H9 (cell line): ENCODE measurements around the gene ZBTB6. TPM values are rescaled to one million over a fixed set of nuclear protein-coding genes. Genes with fewer than 3 reads are reported as not detected.
A peak's percentile ranks its signal among the peaks of the same experiment; 100 is the strongest.

Source experiments
- DNase-seq: peaks from one replicate; pipeline ENCODE4 v3.0.0-alpha.2; 2017
- H2AFZ ChIP-seq: one replicate; pipeline ENCODE4 v1.6.1; 2013; ENCODE audit warnings: mild to moderate bottlenecking, low read length, control low read depth, moderate library complexity
- H2AK5ac ChIP-seq: 2 replicates; pipeline ENCODE4 v1.6.1; 2013; ENCODE audit warnings: low read length, control low read depth, mixed read lengths; ENCODE audit not compliant: insufficient read length
- H2BK120ac ChIP-seq: one replicate; pipeline ENCODE4 v1.6.1; 2013; ENCODE audit warnings: low read depth, mild to moderate bottlenecking, low read length, control low read depth, inconsistent platforms; ENCODE audit not compliant: poor library complexity, severe bottlenecking
- H2BK12ac ChIP-seq: 2 replicates; pipeline ENCODE4 v1.6.1; 2013; ENCODE audit warnings: low read length, control low read depth, mixed read lengths, low read depth; ENCODE audit not compliant: insufficient read length
- H2BK15ac ChIP-seq: 2 replicates; pipeline ENCODE4 v1.6.1; 2013; ENCODE audit warnings: low read depth, low read length, control low read depth
- H2BK20ac ChIP-seq: one replicate; pipeline ENCODE4 v1.6.1; 2013; ENCODE audit warnings: low read depth, mild to moderate bottlenecking, low read length, control low read depth, inconsistent platforms; ENCODE audit not compliant: poor library complexity, severe bottlenecking
- H2BK5ac ChIP-seq: 2 replicates; pipeline ENCODE4 v1.6.1; 2013; ENCODE audit warnings: low read length, control low read depth, mixed read lengths; ENCODE audit not compliant: insufficient read length
- H3K14ac ChIP-seq: 2 replicates; pipeline ENCODE4 v1.6.1; 2013; ENCODE audit warnings: low read length, control low read depth; ENCODE audit not compliant: insufficient read depth
- H3K18ac ChIP-seq: 2 replicates; pipeline ENCODE4 v1.6.1; 2013; ENCODE audit warnings: low read depth, mild to moderate bottlenecking, mixed read lengths, low read length, control low read depth; ENCODE audit not compliant: insufficient read length
- H3K23ac ChIP-seq: 2 replicates; pipeline ENCODE4 v1.6.1; 2013; ENCODE audit warnings: low read length, control low read depth, mixed read lengths, low read depth; ENCODE audit not compliant: insufficient read length
- H3K23me2 ChIP-seq: 2 replicates; pipeline ENCODE4 v1.6.1; 2013; ENCODE audit warnings: low read depth, mild to moderate bottlenecking, mixed read lengths, low read length, control low read depth; ENCODE audit not compliant: insufficient read length, poor library complexity, severe bottlenecking
- H3K27ac ChIP-seq: 2 replicates; pipeline ENCODE4 v1.5.1; 2013; ENCODE audit warnings: low read length, control low read depth, mixed read lengths, low read depth; ENCODE audit not compliant: insufficient read length
- H3K27me3 ChIP-seq: 2 replicates; pipeline ENCODE4 v1.6.1; 2013; ENCODE audit warnings: low read length, control low read depth, inconsistent platforms; ENCODE audit not compliant: insufficient read depth
- H3K4ac ChIP-seq: 2 replicates; pipeline ENCODE4 v1.6.1; 2013; ENCODE audit warnings: low read depth, mild to moderate bottlenecking, control low read depth, inconsistent platforms, low read length, moderate library complexity
- H3K4me1 ChIP-seq: 2 replicates; pipeline ENCODE4 v1.6.1; 2013; ENCODE audit warnings: low read length, control low read depth, inconsistent platforms; ENCODE audit not compliant: insufficient read depth
- H3K4me2 ChIP-seq: 2 replicates; pipeline ENCODE4 v1.6.1; 2013; ENCODE audit warnings: low read length, control low read depth, mixed read lengths; ENCODE audit not compliant: insufficient read length, insufficient read depth
- H3K56ac ChIP-seq: 2 replicates; pipeline ENCODE4 v1.6.1; 2013; ENCODE audit warnings: low read depth, mild to moderate bottlenecking, mixed read lengths, low read length, control low read depth; ENCODE audit not compliant: insufficient read length
- H3K79me1 ChIP-seq: 2 replicates; pipeline ENCODE4 v1.6.1; 2013; ENCODE audit warnings: low read depth, mild to moderate bottlenecking, moderate library complexity, low read length, control low read depth, inconsistent platforms; ENCODE audit not compliant: insufficient read depth, poor library complexity, severe bottlenecking
- H3K79me2 ChIP-seq: 2 replicates; pipeline ENCODE4 v1.6.1; 2013; ENCODE audit warnings: low read length, control low read depth, inconsistent platforms; ENCODE audit not compliant: insufficient read depth
- H3K9ac ChIP-seq: 2 replicates; pipeline ENCODE4 v1.6.1; 2013; ENCODE audit warnings: low read length, control low read depth, mixed read lengths; ENCODE audit not compliant: insufficient read length; ENCODE audit errors: extremely low read depth
- H3K9me3 ChIP-seq: one replicate; pipeline ENCODE4 v1.6.1; 2013; ENCODE audit warnings: low read depth, low read length, inconsistent platforms; ENCODE audit not compliant: control insufficient read depth
- H3T11ph ChIP-seq: one replicate; pipeline ENCODE4 v1.6.1; 2013; ENCODE audit warnings: mild to moderate bottlenecking, low read length, control low read depth, inconsistent platforms
- H4K20me1 ChIP-seq: one replicate; pipeline ENCODE4 v1.6.1; 2013; ENCODE audit not compliant: control insufficient read depth, insufficient read length, insufficient read depth
- H4K5ac ChIP-seq: 2 replicates; pipeline ENCODE4 v1.6.1; 2013; ENCODE audit warnings: low read depth, mild to moderate bottlenecking, mixed read lengths, low read length, control low read depth; ENCODE audit not compliant: insufficient read length
- H4K8ac ChIP-seq: replicated peaks from 2 replicates; pipeline ENCODE4 v1.6.1; 2013; ENCODE audit warnings: low read length, control low read depth, mixed read lengths, low read depth; ENCODE audit not compliant: insufficient read length
- H4K91ac ChIP-seq: 2 replicates; pipeline ENCODE4 v1.6.1; 2013; ENCODE audit warnings: low read depth, mild to moderate bottlenecking, moderate library complexity, mixed read lengths, low read length, control low read depth; ENCODE audit not compliant: insufficient read length
- H3K27ac Mint-ChIP-seq, 3 experiments: 2 replicates in 2 of 3; 3 replicates in 1 of 3; pipeline ENCODE4 v1.8.0; 2020 to 2021; ENCODE audit warnings: mixed read lengths in 3 of 3, mild to moderate bottlenecking in 1 of 3, moderate library complexity in 1 of 3
- H3K27me3 Mint-ChIP-seq: 2 replicates; pipeline ENCODE4 v1.8.0; 2021; ENCODE audit warnings: low read depth, mild to moderate bottlenecking, moderate library complexity, mixed read lengths
- H3K36me3 Mint-ChIP-seq, 3 experiments: 2 replicates in 2 of 3; 3 replicates in 1 of 3; pipeline ENCODE4 v1.8.0; 2020 to 2021; ENCODE audit warnings: low read depth in 3 of 3, mixed read lengths in 3 of 3; ENCODE audit not compliant: insufficient read depth in 1 of 3
- H3K4me1 Mint-ChIP-seq, 2 experiments: 2 replicates each; pipeline ENCODE4 v1.8.0; 2020; ENCODE audit warnings: mixed read lengths in 2 of 2
- H3K4me3 Mint-ChIP-seq, 2 experiments: 2 replicates in 1 of 2; 3 replicates in 1 of 2; pipeline ENCODE4 v1.8.0; 2020 to 2021; ENCODE audit warnings: mild to moderate bottlenecking in 2 of 2, mixed read lengths in 2 of 2, moderate library complexity in 1 of 2
- H3K9me3 Mint-ChIP-seq, 2 experiments: 2 replicates in 1 of 2; 3 replicates in 1 of 2; pipeline ENCODE4 v1.8.0; 2020; ENCODE audit warnings: mild to moderate bottlenecking in 2 of 2, mixed read lengths in 2 of 2, moderate library complexity in 1 of 2
- WGBS: extraction: QIAGEN DNeasy Blood & Tissue Kit; methylation state at CpG from one replicate; pipeline ENCODE4 v1.1.7; 2013; ENCODE audit warnings: missing lambda C conversion rate, low lambda C conversion rate, mixed read lengths; ENCODE audit not compliant: insufficient read length; ENCODE audit errors: extremely low coverage; 5-methylcytosine and 5-hydroxymethylcytosine counted together
- total RNA-seq: library from RNA; stranded (reverse); gene quantifications from 2 replicates; pipeline ENCODE4 v1.2.1, GENCODE V29; 2021
- TF ChIP-seq, protein P1 (sequence below): fragments of 200-600 bp; sonication (generic); conservative IDR thresholded peaks from 3 replicates; pipeline ENCODE4 v1.8.0; 2021; ENCODE audit warnings: antibody characterized with exemption, mild to moderate bottlenecking

The ZBTB6 gene
- total RNA-seq, 1 experiment from 2014 or later = 10.2 TPM

DNA sequence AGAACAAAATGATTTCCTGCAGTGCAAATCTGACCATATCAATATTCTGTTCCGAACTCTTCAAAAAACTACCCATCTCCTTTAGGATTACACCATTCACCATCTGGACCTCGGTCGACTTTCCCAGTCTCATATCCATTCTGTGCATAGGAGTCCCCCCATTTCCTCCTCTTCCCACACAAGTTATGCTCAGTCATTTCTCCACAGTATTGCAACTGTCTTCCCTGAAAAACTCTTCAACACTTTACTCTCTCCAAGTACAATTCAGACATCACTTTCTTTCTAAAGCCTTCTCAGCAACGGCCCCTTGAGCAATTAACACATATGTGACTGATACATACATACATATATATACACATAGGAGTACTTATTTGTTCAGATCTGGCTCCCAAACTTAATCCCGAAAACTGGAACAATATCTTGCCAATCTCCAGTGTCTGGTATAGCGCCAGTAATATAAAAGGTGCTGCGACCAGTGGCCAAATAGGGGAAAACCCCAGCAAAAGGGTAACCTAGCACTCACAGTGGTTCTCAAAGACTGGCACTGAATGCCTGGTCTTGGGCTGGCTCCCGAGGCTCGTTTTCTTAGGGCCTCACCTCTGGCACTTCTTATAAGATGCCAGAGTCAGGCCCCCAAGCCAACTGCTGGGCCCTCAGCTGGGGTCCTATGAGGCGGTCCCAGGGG is 17.6 kb upstream of the ZBTB6 start:
- DNase-seq = no peak
- H3T11ph ChIP-seq = no peak overlapping the region
- no peaks in the 10 kb centered on the region for H3K27me3 ChIP-seq
- H4K20me1 ChIP-seq = no peaks in the 10 kb centered on the region
- H3K23ac ChIP-seq = no peak overlapping the region
- no peak overlapping the region for H2AK5ac ChIP-seq
- Mint-ChIP-seq H3K36me3 (peaks cover 0 to 5% (median 3%) of the 10 kb centered on the region in 3 experiments; a peak in 2 of 7 replicates), H3K27ac (no peak overlapping the region), H3K9me3 (no peaks in the 10 kb centered on the region), H3K4me3 (no peak overlapping the region), H3K27me3 (no peaks in the 10 kb centered on the region), H3K4me1 (peaks cover 7 to 8% of the 10 kb centered on the region in 2 experiments)
- no peaks in the 10 kb centered on the region for H3K4me1 ChIP-seq
- H4K8ac ChIP-seq = no peak overlapping the region
- H3K9me3 ChIP-seq = no peaks in the 10 kb centered on the region
- H4K91ac ChIP-seq = no peak overlapping the region
- H3K27ac ChIP-seq = no peak overlapping the region
- H3K4ac ChIP-seq = no peak overlapping the region
- peak overlapping the region; percentile 78 for H3K4me2 ChIP-seq
- H3K79me2 ChIP-seq = peaks cover 21% of the 10 kb centered on the region
- peaks cover 7% of the 10 kb centered on the region for H3K23me2 ChIP-seq
- no peak overlapping the region for H2BK5ac ChIP-seq
- peak overlapping the region; percentile 66 for H3K9ac ChIP-seq
- no peak overlapping the region for H2AFZ ChIP-seq
- H2BK12ac ChIP-seq = no peak overlapping the region
- no peaks in the 10 kb centered on the region for H3K79me1 ChIP-seq
- no peak overlapping the region for H2BK15ac ChIP-seq
- H2BK20ac ChIP-seq = no peak overlapping the region
- H3K56ac ChIP-seq = no peak overlapping the region
- WGBS = no CpG with 5 or more reads among the region's 10 CpGs
- H2BK120ac ChIP-seq = no peak overlapping the region
- H3K18ac ChIP-seq = no peak overlapping the region
- no peak overlapping the region for H4K5ac ChIP-seq
- TF ChIP-seq, protein P1, sequence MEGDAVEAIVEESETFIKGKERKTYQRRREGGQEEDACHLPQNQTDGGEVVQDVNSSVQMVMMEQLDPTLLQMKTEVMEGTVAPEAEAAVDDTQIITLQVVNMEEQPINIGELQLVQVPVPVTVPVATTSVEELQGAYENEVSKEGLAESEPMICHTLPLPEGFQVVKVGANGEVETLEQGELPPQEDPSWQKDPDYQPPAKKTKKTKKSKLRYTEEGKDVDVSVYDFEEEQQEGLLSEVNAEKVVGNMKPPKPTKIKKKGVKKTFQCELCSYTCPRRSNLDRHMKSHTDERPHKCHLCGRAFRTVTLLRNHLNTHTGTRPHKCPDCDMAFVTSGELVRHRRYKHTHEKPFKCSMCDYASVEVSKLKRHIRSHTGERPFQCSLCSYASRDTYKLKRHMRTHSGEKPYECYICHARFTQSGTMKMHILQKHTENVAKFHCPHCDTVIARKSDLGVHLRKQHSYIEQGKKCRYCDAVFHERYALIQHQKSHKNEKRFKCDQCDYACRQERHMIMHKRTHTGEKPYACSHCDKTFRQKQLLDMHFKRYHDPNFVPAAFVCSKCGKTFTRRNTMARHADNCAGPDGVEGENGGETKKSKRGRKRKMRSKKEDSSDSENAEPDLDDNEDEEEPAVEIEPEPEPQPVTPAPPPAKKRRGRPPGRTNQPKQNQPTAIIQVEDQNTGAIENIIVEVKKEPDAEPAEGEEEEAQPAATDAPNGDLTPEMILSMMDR = peak; percentile 33; the same call in 2 of the 3 replicates
- peak overlapping the region; percentile 79 for H3K14ac ChIP-seq
